ENCODE data around the gene KAT7.

GRCh38 chr17:49783071-49783715 lies 5.3 kb upstream of the KAT7 start:
- TF ChIP-seq YY1 (IDR thresholded peaks at IDR 0.05; ENCODE audit: low read depth) (no peak), CTCF (IDR thresholded peaks at IDR 0.05) (no peak), POLR2AphosphoS5 (IDR thresholded peaks at IDR 0.05; ENCODE audit: low read depth, low read length) (no peak)

Measured in SK-N-SH (cell line).